Right lobe of liver (tissue), 6 donors: ENCODE results near the gene R3HDM2. TPM values are rescaled to one million over a fixed set of nuclear protein-coding genes. Genes with fewer than 3 reads are reported as not detected.
A peak's percentile ranks its signal among the peaks of the same experiment; 100 is the strongest.

Experiments
- ATAC-seq, 4 donors: fragments of 200-7000 bp; cut with Tn5 transposase; one replicate each; pipeline ENCODE4 v1.9.1; 2020; ENCODE audit warnings: mild to moderate bottlenecking in 4 of 4, moderate library complexity in 4 of 4
- DNase-seq, 3 donors: peaks; one replicate each; pipeline ENCODE4 v3.0.0-alpha.2; 2020
- H3K27ac ChIP-seq, 3 donors: fragments of 200-600 bp; one replicate each; pipeline ENCODE4 v1.8.0; 2022
- H3K27me3 ChIP-seq, 2 donors: fragments of 200-600 bp; one replicate each; pipeline ENCODE4 v1.8.0; 2022
- H3K36me3 ChIP-seq, 4 donors: fragments of 200-600 bp; sonication (generic) in 1 of 4; one replicate each; pipeline versions ENCODE4 v1.5.1 to v1.8.0; 2017 to 2022; ENCODE audit warnings: control low read depth in 1 of 4
- H3K4me1 ChIP-seq, 4 donors: fragments of 200-600 bp; sonication (generic) in 1 of 4; one replicate each; pipeline versions ENCODE4 v1.5.1 to v1.8.0; 2017 to 2022; ENCODE audit warnings: control low read depth in 1 of 4
- H3K4me3 ChIP-seq, 3 donors: fragments of 200-600 bp; one replicate each; pipeline ENCODE4 v1.8.0; 2022
- H3K9me3 ChIP-seq, 4 donors: fragments of 200-600 bp; sonication (generic) in 1 of 4; one replicate each; pipeline versions ENCODE4 v1.5.1 to v1.8.0; 2017 to 2022; ENCODE audit warnings: control low read depth in 1 of 4
- POLR2A ChIP-seq: fragments of 450-650 bp; IDR thresholded peaks from one replicate; pipeline ENCODE4 v1.6.1; 2017; ENCODE audit warnings: antibody characterized with exemption, mild to moderate bottlenecking
- WGBS: methylation state at CpG from one replicate; pipeline ENCODE4 v1.1.6; 2018; ENCODE audit warnings: low coverage, low lambda C conversion rate; ENCODE audit not compliant: insufficient coverage; ENCODE audit errors: missing lambda C conversion rate; 5-methylcytosine and 5-hydroxymethylcytosine counted together
- intact Hi-C, 2 donors: fragments of 100-400 bp; cut with DNase I; formaldehyde crosslinking; loops; one replicate each; pipeline versions ENCODE4 v1.11.2 to v1.14.1; 2022
- total RNA-seq, 6 experiments: library from RNA; depleted of rRNA in 2 of 6; stranded (reverse); fragments of >200 nt in 2 of 6; fragmentation: NEBNext Ultra II Directional in 3 of 6; extraction: Animal tissue kit (Norgen Biotek cat#: 25700) in 3 of 6; gene quantifications; one replicate each; pipeline versions ENCODE4 v1.1.0 to v1.2.4, GENCODE V29; 2016 to 2023
- TF ChIP-seq, protein P1 (sequence below), 4 donors: fragments of 200-600 bp in 3 of 4; fragments of 450-650 bp in 1 of 4; IDR thresholded peaks; one replicate each; pipeline versions ENCODE4 v1.5.1 to v1.8.0; 2016 to 2022; ENCODE audit warnings: antibody characterized with exemption in 4 of 4, mild to moderate bottlenecking in 2 of 4
- donor health status: DM: no; HTN: yes; CAD: no.
- donor health status: DM: no; HTN: no; CAD: no.
- donor health status: DM: no; HTN: no; CAD: no.
- donor health status: DM: no; HTN: yes; CAD: no.
- donor health status: DM: no; HTN: yes; CAD: no.

The R3HDM2 gene
- total RNA-seq, 6 experiments from 2014 or later, result 25.3 to 48.0 (median 35.9) TPM

DNA sequence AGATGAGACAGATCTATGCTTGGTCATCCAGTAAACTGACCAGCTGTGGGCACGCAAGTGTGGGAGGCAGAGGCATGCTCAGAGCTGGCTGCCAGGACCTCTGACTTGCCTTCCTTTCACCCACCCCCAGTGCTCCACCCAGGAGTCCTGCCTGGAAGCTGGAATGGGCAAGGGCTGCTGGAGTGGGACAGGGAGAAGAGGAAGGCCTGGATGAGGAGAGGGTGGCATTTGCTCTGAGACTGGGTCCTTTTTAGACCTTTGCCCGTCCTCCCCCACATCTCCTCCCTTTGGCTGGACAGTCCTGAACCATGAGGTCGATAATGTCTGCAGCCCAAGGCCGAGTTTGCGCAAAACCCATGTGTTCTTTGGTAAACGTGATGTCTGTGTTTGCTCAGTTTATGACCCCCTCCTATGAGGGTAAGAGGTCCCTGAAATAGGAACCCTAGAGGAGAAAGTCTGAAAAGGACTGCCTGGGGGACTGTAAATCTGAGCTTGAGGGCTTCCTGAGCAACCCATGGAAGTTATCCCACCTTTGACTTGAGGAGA is 20.5 kb upstream of the R3HDM2 start:
- whole genome bisulfite sequencing, result 30% methylated on average over 6 of the region's 6 CpGs
- ATAC-seq, result peak; percentile 47 to 70 (median 56)
- TF ChIP-seq POLR2A, result peak; percentile 62
- TF ChIP-seq, protein P1, sequence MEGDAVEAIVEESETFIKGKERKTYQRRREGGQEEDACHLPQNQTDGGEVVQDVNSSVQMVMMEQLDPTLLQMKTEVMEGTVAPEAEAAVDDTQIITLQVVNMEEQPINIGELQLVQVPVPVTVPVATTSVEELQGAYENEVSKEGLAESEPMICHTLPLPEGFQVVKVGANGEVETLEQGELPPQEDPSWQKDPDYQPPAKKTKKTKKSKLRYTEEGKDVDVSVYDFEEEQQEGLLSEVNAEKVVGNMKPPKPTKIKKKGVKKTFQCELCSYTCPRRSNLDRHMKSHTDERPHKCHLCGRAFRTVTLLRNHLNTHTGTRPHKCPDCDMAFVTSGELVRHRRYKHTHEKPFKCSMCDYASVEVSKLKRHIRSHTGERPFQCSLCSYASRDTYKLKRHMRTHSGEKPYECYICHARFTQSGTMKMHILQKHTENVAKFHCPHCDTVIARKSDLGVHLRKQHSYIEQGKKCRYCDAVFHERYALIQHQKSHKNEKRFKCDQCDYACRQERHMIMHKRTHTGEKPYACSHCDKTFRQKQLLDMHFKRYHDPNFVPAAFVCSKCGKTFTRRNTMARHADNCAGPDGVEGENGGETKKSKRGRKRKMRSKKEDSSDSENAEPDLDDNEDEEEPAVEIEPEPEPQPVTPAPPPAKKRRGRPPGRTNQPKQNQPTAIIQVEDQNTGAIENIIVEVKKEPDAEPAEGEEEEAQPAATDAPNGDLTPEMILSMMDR (IDR thresholded peaks at IDR 0.05), result no peak
- H3K9me3 ChIP-seq, result no peaks in the 10 kb centered on the region
- DNase-seq, result peak; percentile 86 to 96 (median 89)
- peaks cover 0 to 61% (median 23%) of the 10 kb centered on the region in 4 donors for H3K4me1 ChIP-seq
- intact Hi-C loops, result no loop called here
- peak overlapping the region; percentile 71 to 83 (median 72) for H3K27ac ChIP-seq
- no peak overlapping the region for H3K4me3 ChIP-seq
- H3K36me3 ChIP-seq, result no peaks in the 10 kb centered on the region
- no peaks in the 10 kb centered on the region for H3K27me3 ChIP-seq

DNA sequence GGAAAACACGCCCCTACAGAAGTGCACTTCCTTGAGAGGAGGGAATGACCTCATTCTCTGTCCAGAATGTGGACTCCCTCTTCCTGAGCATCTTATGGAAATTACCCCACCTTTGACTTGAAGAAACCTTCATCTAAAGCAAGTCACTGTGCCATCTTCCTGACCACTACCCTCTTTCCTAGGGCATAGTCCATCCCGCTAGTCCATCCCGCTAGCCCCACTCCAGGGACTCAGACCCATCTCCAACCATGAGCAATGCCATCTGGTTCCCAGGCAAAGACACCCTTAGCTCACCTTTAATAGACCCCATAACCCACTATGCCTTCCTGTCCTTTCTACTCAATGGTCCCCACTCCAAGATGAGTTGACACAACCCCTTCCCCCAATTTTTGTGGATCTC is 19.2 kb upstream of the R3HDM2 start:
- Histone ChIP-seq H3K27ac (peak overlapping the region; percentile 51 to 78 (median 66)), H3K4me3 (no peak overlapping the region), H3K36me3 (no peaks in the 10 kb centered on the region), H3K27me3 (no peaks in the 10 kb centered on the region), H3K9me3 (no peaks in the 10 kb centered on the region), H3K4me1 (peaks cover 0 to 56% (median 23%) of the 10 kb centered on the region in 4 donors)
- TF ChIP-seq, protein P1 (IDR thresholded peaks at IDR 0.05), result no peak
- WGBS, result 20% methylated on average over 1 of the region's 3 CpGs
- no peak for DNase-seq
- intact Hi-C loops, result no loop called here
- no peak for ATAC-seq

DNA sequence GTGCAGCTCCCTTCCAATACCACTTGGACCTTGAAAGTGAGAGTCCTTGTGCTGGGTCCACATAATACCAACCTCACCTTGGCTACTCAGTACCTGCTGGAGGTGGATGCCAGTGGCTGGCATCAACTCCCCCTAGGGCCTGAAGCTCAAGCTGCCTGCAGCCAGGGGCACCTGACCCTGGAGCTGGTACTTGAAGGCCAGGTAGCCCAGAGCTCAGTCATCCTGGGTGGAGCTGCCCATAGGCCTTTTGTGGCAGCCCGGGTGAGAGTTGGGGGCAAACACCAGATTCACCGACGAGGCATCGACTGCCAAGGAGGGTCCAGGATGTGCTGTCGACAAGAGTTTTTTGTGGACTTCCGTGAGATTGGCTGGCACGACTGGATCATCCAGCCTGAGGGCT is 18.5 kb upstream of the R3HDM2 start:
- WGBS, result no CpG with 5 or more reads among the region's 7 CpGs
- Histone ChIP-seq H3K27me3 (no peaks in the 10 kb centered on the region), H3K27ac (no peak overlapping the region), H3K36me3 (no peaks in the 10 kb centered on the region), H3K4me1 (peaks cover 0 to 52% (median 23%) of the 10 kb centered on the region in 4 donors), H3K9me3 (no peaks in the 10 kb centered on the region), H3K4me3 (no peak overlapping the region)
- ATAC-seq (no peak), DNase-seq (no peak)
- intact Hi-C loops, result no loop called here
- no peak for TF ChIP-seq POLR2A
- TF ChIP-seq, protein P1 (IDR thresholded peaks at IDR 0.05), result no peak

DNA sequence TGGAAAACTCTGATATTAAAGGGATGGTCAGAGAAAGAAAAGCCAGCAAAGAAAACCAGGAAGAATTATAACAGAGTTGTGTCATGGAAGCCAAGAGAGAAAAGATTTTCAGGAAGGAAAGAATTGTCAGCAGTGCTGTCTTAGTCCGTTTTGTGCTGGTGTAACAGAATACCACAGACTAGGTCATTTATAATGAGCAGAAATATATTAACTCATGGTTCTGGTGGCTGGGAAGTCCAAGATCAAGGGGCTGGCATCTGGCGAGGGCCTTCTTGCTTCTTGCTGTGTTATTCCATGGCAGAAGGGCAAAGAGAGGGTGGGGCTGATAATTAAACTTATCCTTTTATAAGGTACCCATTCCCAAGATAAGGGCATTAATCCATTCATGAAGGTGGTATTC is 17.8 kb upstream of the R3HDM2 start:
- H3K9me3 ChIP-seq, result no peaks in the 10 kb centered on the region
- no peak for TF ChIP-seq POLR2A
- TF ChIP-seq, protein P1 (IDR thresholded peaks at IDR 0.05), result no peak
- ATAC-seq (no peak), DNase-seq (no peak)
- intact Hi-C loops, result no loop called here
- H3K27me3 ChIP-seq, result no peaks in the 10 kb centered on the region
- H3K36me3 ChIP-seq, result no peaks in the 10 kb centered on the region
- H3K4me1 ChIP-seq, result peaks cover 0 to 45% (median 20%) of the 10 kb centered on the region in 4 donors
- no peak overlapping the region for H3K4me3 ChIP-seq
- WGBS, result 85% methylated on average over 2 of the region's 2 CpGs
- H3K27ac ChIP-seq, result no peak overlapping the region
